ENCODE results near the gene CSNK1D.

CSNK1D gene

GRCh38 chr17:82278308-82278707 is 4.8 kb upstream of the CSNK1D start:
- TF ChIP-seq TAF1 (IDR thresholded peaks at IDR 0.05; ENCODE audit: borderline replicate concordance, insufficient read depth, low read length) (no peak), POLR2AphosphoS5 (IDR thresholded peaks at IDR 0.05; ENCODE audit: low read depth, low read length) (no peak), SIN3A (IDR thresholded peaks at IDR 0.05; ENCODE audit: borderline replicate concordance, insufficient read depth, low read length) (no peak), REST (IDR thresholded peaks at IDR 0.05; ENCODE audit: insufficient read depth in 1 of 2, low read depth in 2 of 2, low read length in 2 of 2) (no peak), FOXP2 (optimal IDR thresholded peaks at IDR 0.05; ENCODE audit: borderline replicate concordance, extremely low read depth, extremely low read length, insufficient read depth) (no peak)

- no peak for TF ChIP-seq REST (IDR thresholded peaks at IDR 0.05; ENCODE audit: insufficient read depth in 1 of 2, low read depth in 2 of 2, low read length in 2 of 2)
- TF ChIP-seq SIN3A (IDR thresholded peaks at IDR 0.05; ENCODE audit: borderline replicate concordance, insufficient read depth, low read length): no peak
- no peak for TF ChIP-seq FOXP2 (optimal IDR thresholded peaks at IDR 0.05; ENCODE audit: borderline replicate concordance, extremely low read depth, extremely low read length, insufficient read depth)
- TF ChIP-seq POLR2AphosphoS5 (IDR thresholded peaks at IDR 0.05; ENCODE audit: low read depth, low read length): no peak
- no peak for TF ChIP-seq TAF1 (IDR thresholded peaks at IDR 0.05; ENCODE audit: borderline replicate concordance, insufficient read depth, low read length)
Measured at GRCh38 chr17:82277851-82278250, 4.4 kb upstream of the CSNK1D start.

- TF ChIP-seq REST (IDR thresholded peaks at IDR 0.05; ENCODE audit: insufficient read depth in 1 of 2, low read depth in 2 of 2, low read length in 2 of 2) (no peak), TAF1 (IDR thresholded peaks at IDR 0.05; ENCODE audit: borderline replicate concordance, insufficient read depth, low read length) (no peak), POLR2AphosphoS5 (IDR thresholded peaks at IDR 0.05; ENCODE audit: low read depth, low read length) (no peak), SIN3A (IDR thresholded peaks at IDR 0.05; ENCODE audit: borderline replicate concordance, insufficient read depth, low read length) (no peak), FOXP2 (optimal IDR thresholded peaks at IDR 0.05; ENCODE audit: borderline replicate concordance, extremely low read depth, extremely low read length, insufficient read depth) (no peak)
Measured at GRCh38 chr17:82276938-82277337, 3.4 kb upstream of the CSNK1D start.

- TF ChIP-seq SIN3A (IDR thresholded peaks at IDR 0.05; ENCODE audit: borderline replicate concordance, insufficient read depth, low read length) (no peak), FOXP2 (optimal IDR thresholded peaks at IDR 0.05; ENCODE audit: borderline replicate concordance, extremely low read depth, extremely low read length, insufficient read depth) (no peak), REST (IDR thresholded peaks at IDR 0.05; ENCODE audit: insufficient read depth in 1 of 2, low read depth in 2 of 2, low read length in 2 of 2) (no peak), TAF1 (IDR thresholded peaks at IDR 0.05; ENCODE audit: borderline replicate concordance, insufficient read depth, low read length) (no peak), POLR2AphosphoS5 (IDR thresholded peaks at IDR 0.05; ENCODE audit: low read depth, low read length) (no peak)
Measured at GRCh38 chr17:82275326-82275725, 1.8 kb upstream of the CSNK1D start.

Measured in PFSK-1 (cell line).